Fibroblast of the aortic adventitia (primary cell): ENCODE measurements around the gene CHD5. TPM values are rescaled to one million over a fixed set of nuclear protein-coding genes. Genes with fewer than 3 reads are reported as not detected.

Source experiments
- DNase-seq: peaks from one replicate; pipeline ENCODE4 v3.0.0-alpha.2; 2010; ENCODE audit warnings: low read depth
- H3K4me3 ChIP-seq: 2 replicates; pipeline ENCODE4 v1.5.1; 2011; ENCODE audit warnings: low read depth, mild to moderate bottlenecking, control low read depth, low read length, moderate library complexity
- total RNA-seq: library from RNA; depleted of rRNA; stranded (reverse); fragments of >200 nt; gene quantifications from 2 replicates; pipeline ENCODE4 v1.2.3, GENCODE V29; 2012; ENCODE audit warnings: low replicate concordance
- TF ChIP-seq, protein P1 (sequence below): IDR thresholded peaks from 2 replicates; pipeline ENCODE4 v1.5.1; 2011; ENCODE audit warnings: mild to moderate bottlenecking, low read length, control low read depth, inconsistent platforms; ENCODE audit not compliant: insufficient read depth

CHD5 gene
- total RNA-seq, 1 donor = 0.09 TPM

DNA sequence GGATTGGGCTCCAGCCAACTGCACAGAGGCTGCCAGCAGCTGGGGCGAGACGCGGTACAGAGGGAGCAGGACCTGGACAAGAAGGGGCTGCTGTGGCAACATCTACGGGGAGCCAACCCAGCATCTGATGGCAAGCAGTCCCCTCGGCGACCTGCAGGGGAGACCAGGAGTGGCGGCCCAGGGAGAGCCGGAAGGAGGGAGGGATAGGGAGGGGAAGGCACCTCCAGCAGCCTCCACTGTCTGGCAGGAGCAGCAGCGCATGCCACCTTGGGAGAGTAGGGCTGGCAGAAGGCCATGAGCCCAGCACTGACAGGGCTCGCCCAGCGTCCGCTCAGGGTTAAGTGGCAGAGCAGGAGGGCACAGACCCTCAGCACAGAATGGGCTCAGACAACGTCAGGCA lies 17.3 kb downstream of the CHD5 start:
- TF ChIP-seq, protein P1, sequence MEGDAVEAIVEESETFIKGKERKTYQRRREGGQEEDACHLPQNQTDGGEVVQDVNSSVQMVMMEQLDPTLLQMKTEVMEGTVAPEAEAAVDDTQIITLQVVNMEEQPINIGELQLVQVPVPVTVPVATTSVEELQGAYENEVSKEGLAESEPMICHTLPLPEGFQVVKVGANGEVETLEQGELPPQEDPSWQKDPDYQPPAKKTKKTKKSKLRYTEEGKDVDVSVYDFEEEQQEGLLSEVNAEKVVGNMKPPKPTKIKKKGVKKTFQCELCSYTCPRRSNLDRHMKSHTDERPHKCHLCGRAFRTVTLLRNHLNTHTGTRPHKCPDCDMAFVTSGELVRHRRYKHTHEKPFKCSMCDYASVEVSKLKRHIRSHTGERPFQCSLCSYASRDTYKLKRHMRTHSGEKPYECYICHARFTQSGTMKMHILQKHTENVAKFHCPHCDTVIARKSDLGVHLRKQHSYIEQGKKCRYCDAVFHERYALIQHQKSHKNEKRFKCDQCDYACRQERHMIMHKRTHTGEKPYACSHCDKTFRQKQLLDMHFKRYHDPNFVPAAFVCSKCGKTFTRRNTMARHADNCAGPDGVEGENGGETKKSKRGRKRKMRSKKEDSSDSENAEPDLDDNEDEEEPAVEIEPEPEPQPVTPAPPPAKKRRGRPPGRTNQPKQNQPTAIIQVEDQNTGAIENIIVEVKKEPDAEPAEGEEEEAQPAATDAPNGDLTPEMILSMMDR = no peak
- no peak for DNase-seq
- H3K4me3 ChIP-seq = no peak overlapping the region

DNA sequence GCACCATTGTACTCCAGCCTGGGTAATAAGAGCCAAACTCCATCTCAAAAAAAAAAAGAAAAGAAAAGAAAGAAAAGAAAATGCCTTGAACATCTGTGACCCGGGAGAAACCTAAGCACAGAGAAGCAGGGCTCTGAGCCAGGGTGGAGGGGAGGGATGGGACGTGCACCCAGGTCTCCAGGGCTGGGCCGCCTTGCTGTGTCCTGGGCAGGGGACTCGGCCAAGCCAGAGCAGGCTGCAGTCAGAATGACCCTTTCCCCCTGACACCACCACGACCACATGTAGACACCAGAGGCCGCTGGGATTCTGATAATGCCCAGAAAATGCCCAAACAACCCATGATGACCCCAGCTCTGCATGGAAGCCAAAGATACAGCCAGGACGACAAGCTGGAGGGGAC lies 17.8 kb downstream of the CHD5 start:
- no peak for DNase-seq
- H3K4me3 ChIP-seq = no peak overlapping the region
- TF ChIP-seq, protein P1 = no peak

DNA sequence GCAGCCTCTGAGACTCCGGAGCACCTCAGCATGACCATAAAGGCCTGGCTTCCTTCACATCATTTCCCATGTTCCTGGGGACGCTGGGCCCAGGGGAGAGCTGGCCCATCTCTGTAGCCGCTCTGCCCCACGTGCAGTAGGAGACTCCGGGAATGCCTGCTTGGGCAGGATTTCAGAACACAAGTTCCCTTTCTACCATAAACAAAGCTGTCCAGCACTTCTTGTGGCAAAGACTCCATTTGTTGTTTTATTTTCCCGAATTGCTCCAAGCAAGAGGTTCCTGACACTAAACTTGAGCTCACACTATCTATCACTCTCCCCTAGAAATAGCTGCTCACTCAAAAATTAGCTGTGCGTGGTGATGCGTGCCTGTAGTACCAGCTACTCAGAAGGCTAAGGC lies 21.9 kb downstream of the CHD5 start:
- TF ChIP-seq, protein P1 = no peak
- DNase-seq = no peak

DNA sequence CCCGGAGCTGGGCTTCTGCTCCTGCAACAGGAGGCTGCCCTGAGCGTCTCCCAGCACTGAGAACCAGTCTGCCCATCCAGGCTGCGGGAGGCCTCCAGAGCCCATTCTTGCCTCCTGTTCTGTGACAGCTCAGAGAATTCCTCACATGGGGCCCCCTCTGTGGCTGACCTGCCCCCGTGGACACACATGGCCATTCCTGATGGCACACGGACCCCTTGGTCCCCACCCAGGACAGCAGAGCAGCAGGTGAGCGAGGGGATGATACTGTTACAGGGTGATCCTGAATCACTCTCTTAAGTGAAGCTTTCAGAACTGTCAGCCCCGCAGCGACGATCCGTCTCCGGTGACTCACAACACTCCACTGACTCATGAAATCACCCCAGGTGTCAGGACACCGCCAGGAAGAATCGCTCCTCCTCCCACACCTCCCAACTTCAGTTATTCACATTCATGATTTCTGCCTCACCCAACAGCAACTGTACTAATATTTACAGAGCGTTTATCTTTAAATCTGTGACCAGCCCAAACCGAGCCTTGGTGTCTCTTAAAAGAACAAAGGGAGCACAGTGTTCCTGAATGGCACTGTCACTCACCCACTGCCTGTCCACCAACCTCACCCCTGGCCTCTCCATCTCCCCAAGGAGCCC lies 22.5 kb downstream of the CHD5 start:
- H3K4me3 ChIP-seq = no peak overlapping the region
- DNase-seq = no peak
- TF ChIP-seq, protein P1 = no peak

More for the DNA sequence above, 21.9 kb downstream of the CHD5 start:
- no peak overlapping the region for H3K4me3 ChIP-seq

DNA sequence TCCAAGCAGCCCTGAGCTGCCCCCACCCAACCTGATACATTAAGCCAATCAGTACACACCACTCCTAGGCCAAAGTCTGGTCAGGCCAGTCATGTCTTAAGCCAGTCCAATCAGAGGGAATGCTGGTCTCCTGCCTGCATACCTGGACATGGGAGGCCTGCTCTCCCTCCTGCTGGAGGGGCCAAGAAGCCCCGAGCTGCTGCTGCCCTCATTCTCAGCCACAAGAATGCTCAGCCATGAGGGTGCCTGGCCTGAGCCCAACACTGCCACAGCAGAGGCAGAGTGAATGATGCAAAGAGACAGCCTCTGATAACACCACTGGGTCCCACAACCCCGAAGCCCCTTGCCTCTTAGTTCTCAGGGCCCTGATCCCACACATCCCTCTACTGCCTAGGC lies 23.0 kb downstream of the CHD5 start:
- DNase-seq = no peak
- TF ChIP-seq, protein P1 = no peak
- no peak overlapping the region for H3K4me3 ChIP-seq

DNA sequence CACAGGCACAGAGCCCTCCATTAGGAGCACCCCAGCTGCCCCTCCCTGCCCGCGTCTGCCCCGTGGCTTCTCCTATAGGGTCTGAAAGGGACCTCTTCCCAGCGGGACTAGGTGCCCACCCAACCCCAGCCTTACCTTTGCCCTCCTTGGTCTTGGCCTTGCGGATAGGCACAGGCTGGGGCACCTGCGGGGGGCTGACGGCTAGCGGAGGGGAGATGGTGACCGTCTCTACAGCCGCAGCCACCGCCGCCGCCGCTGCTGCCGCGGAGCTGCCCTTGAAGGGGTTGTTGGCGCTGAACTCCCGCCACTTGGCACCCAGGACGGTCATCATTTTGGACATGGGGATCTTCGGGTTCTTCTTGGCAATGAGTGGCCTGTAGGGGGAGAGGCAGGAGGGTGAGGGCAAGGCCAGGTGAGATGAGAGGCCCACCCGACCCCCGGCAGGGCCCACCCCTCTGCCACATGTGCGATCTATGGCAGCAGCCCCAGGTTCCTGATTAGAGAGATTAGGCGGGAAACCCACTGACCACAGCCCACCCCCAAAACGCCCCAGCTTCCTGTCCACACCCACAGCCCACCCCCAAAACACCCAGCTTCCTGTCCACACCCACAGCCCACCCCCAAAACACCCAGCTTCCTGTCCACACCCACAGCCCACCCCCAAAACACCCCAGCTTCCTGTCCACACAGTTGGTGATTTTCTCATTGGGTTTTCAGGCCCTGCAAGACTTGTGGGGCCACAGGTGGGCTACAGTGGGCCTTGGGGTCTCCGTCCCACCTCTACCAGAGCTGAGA lies 25.4 kb downstream of the CHD5 start:
- no peak for DNase-seq
- TF ChIP-seq, protein P1 = no peak
- H3K4me3 ChIP-seq = no peak overlapping the region
